Measurements from ENCODE around the gene EGLN1.
"Not testable (repeated sequence)": the region's sequence is repeated elsewhere in the genome, so short reads cannot be mapped to it uniquely, and the experiment has no call there.

The EGLN1 gene

DNA sequence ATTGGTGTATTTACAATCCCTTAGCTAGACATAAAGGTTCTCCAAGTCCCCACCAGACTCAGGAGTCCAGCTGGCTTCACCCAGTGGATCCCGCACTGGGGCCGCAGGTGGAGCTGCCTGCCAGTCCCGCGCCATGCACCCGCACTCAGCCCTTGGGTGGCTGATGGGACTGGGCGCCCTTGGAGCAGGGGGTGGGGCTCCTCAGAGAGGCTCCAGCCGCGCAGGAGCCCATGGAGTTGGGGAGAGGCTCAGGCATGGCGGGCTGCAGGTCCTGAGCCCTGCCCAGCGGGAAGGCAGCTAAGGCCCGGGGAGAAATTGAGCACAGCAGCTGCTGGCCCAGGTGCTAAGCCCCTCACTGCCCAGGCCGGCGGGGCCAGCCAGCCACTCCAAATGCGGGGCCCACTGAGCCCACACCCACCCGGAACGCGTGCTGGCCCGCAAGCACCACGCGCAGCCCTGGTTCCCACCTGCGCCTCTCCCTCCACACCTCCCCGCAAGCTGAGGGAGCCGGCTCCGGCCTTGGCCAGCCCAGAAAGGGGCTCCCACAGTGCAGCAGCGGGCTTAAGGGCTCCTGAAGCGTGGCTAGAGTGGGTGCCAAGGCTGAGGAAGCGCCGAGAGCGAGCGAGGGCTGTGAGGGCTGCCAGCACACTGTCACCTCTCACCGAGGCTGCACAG lies 8.7 kb upstream of the EGLN1 start:
- H3K18ac ChIP-seq (ENCODE audit: low read length); H3K56ac ChIP-seq (ENCODE audit: low read length); H3K27ac ChIP-seq (ENCODE audit: low read depth, low read length); H3K4me3 ChIP-seq (ENCODE audit: low read length); H4K5ac ChIP-seq (ENCODE audit: low read length); H2BK120ac ChIP-seq (ENCODE audit: low read depth, low read length); H3K4me1 ChIP-seq (ENCODE audit: control insufficient read depth, low read depth, low read length); H3K4ac ChIP-seq (ENCODE audit: low read depth, low read length); H3K4me2 ChIP-seq (ENCODE audit: low read length); H3K27me3 ChIP-seq (ENCODE audit: insufficient read depth, low read length, poor library complexity); H3K79me2 ChIP-seq (ENCODE audit: control insufficient read depth, insufficient read depth, low read length); H3K9ac ChIP-seq (ENCODE audit: low read length); H2AK5ac ChIP-seq (ENCODE audit: low read length); DNase-seq; H3K23ac ChIP-seq (ENCODE audit: low read length); H3K36me3 ChIP-seq (ENCODE audit: control insufficient read depth, insufficient read depth, low read length); H2BK5ac ChIP-seq (ENCODE audit: low read length); H2BK15ac ChIP-seq (replicated peaks; ENCODE audit: low read depth); H4K8ac ChIP-seq (ENCODE audit: low read depth, low read length); H3K79me1 ChIP-seq (ENCODE audit: low read length): not testable (repeated sequence)
- WGBS (ENCODE audit: extremely low coverage, insufficient coverage, low lambda C conversion rate) = no CpG with 5 or more reads among the region's 31 CpGs

DNA sequence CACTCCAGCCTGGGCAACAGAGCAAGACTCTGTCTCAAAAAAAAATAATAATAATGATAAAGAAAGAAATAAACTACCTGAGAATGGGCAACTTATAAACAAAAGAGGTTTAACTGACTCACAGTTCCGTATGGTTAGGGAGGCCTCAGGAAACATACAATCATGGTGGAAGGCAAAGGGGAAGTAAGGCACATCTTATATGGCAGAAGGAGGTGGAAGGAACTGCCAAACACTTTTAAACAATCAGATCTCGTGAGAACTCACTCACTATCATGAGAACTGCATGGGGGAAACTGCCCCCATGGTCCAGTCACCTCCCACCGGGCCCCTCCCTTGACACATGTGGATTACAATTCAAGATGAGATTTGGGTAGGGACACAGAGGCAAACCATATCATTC lies 6.3 kb upstream of the EGLN1 start:
- H3K4ac ChIP-seq (ENCODE audit: low read depth, low read length) = no peak overlapping the region
- no peak overlapping the region for H4K5ac ChIP-seq (ENCODE audit: low read length)
- no peak overlapping the region for H3K9ac ChIP-seq (ENCODE audit: low read length)
- no peaks in the 10 kb centered on the region for H3K4me1 ChIP-seq (ENCODE audit: control insufficient read depth, low read depth, low read length)
- no peak overlapping the region for H3K4me3 ChIP-seq (ENCODE audit: low read length)
- no peaks in the 10 kb centered on the region for H3K36me3 ChIP-seq (ENCODE audit: control insufficient read depth, insufficient read depth, low read length)
- no peak overlapping the region for H2BK15ac ChIP-seq (replicated peaks; ENCODE audit: low read depth)
- H3K23ac ChIP-seq (ENCODE audit: low read length) = no peak overlapping the region
- H3K4me2 ChIP-seq (ENCODE audit: low read length) = no peak overlapping the region
- no peaks in the 10 kb centered on the region for H3K79me1 ChIP-seq (ENCODE audit: low read length)
- no peak overlapping the region for H2AK5ac ChIP-seq (ENCODE audit: low read length)
- H2BK120ac ChIP-seq (ENCODE audit: low read depth, low read length) = no peak overlapping the region
- H3K79me2 ChIP-seq (ENCODE audit: control insufficient read depth, insufficient read depth, low read length) = no peaks in the 10 kb centered on the region
- H4K8ac ChIP-seq (ENCODE audit: low read depth, low read length) = no peak overlapping the region
- no peak overlapping the region for H3K27ac ChIP-seq (ENCODE audit: low read depth, low read length)
- no peak overlapping the region for H3K18ac ChIP-seq (ENCODE audit: low read length)
- no peaks in the 10 kb centered on the region for H3K27me3 ChIP-seq (ENCODE audit: insufficient read depth, low read length, poor library complexity)
- no peak overlapping the region for H2BK5ac ChIP-seq (ENCODE audit: low read length)
- H3K56ac ChIP-seq (ENCODE audit: low read length) = no peak overlapping the region
- no CpG with 5 or more reads among the region's 3 CpGs for whole genome bisulfite sequencing (ENCODE audit: extremely low coverage, insufficient coverage, low lambda C conversion rate)
- DNase-seq = no peak

DNA sequence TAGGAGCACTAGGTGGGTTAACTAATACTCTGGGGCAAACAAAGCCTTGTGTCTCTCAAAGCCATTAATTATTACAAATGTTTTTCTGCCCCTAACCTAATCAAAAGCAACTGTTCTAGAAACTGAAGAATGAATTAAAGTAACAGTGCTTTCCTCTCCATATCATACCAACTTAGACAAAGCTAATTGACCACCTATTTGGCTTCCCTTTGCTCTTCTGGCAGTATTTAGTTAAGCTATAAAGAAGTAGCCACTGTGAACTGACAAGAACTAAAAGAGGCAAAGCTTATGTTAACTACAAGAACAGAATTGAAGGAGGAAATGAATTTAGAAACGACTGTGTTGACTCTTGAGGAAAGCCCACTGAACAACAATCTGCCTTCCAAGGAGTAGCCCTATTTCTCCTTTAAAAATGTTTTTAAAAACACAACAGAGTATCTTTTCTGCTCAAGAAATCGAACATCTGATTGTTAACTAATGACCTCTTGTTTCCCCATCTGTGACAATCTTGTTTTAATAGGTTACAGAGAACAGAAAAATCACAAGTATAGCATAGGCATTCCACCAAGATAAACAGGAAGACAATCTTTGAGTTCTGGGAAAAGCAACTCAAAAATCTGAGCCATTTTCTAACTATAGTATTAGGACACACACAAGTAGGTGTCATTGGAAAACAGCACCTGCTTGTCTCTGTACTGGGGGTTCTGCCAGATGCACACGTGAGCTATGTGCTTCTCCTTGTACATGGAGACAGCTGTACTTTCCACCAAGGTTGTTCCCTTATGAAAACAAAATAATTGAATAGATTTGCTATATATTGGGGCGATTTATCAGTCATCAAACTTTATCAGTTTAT lies 3.1 kb upstream of the EGLN1 start:
- Histone ChIP-seq H2BK120ac (ENCODE audit: low read depth, low read length) (no peak overlapping the region), H3K4me2 (ENCODE audit: low read length) (no peak overlapping the region), H3K27ac (ENCODE audit: low read depth, low read length) (no peak overlapping the region), H3K23ac (ENCODE audit: low read length) (no peak overlapping the region), H2BK5ac (ENCODE audit: low read length) (no peak overlapping the region), H3K79me2 (ENCODE audit: control insufficient read depth, insufficient read depth, low read length) (no peaks in the 10 kb centered on the region), H3K56ac (ENCODE audit: low read length) (no peak overlapping the region), H3K4me3 (ENCODE audit: low read length) (no peak overlapping the region), H3K4ac (ENCODE audit: low read depth, low read length) (no peak overlapping the region), H4K5ac (ENCODE audit: low read length) (no peak overlapping the region), H3K9ac (ENCODE audit: low read length) (no peak overlapping the region), H2BK15ac (replicated peaks; ENCODE audit: low read depth) (no peak overlapping the region), H3K36me3 (ENCODE audit: control insufficient read depth, insufficient read depth, low read length) (no peaks in the 10 kb centered on the region), H3K79me1 (ENCODE audit: low read length) (no peaks in the 10 kb centered on the region), H3K27me3 (ENCODE audit: insufficient read depth, low read length, poor library complexity) (peaks cover 5% of the 10 kb centered on the region), H3K18ac (ENCODE audit: low read length) (no peak overlapping the region), H4K8ac (ENCODE audit: low read depth, low read length) (no peak overlapping the region), H2AK5ac (ENCODE audit: low read length) (no peak overlapping the region), H3K4me1 (ENCODE audit: control insufficient read depth, low read depth, low read length) (no peaks in the 10 kb centered on the region)
- WGBS (ENCODE audit: extremely low coverage, insufficient coverage, low lambda C conversion rate) = no CpG with 5 or more reads among the region's 4 CpGs
- no peak for DNase-seq

DNA sequence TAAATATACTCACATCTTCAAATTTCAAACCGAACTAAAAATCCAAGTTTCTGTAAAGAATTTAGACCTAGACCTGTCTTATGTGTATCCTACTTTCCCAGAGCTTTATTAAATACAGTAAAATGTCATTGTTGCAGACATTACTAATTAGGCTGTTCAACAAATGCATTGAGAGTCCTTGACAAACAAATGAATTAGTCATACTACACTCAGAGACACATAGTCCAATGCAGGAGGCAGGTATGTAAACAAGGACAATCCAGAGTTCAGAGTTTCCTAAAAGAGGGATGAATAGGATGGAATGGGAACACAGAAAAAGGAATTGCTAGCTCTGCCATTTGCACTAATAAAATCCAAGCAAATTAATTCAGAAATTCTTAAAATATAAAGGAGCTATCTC lies 1.6 kb upstream of the EGLN1 start:
- no peak overlapping the region for H3K56ac ChIP-seq (ENCODE audit: low read length)
- H3K27me3 ChIP-seq (ENCODE audit: insufficient read depth, low read length, poor library complexity) = peaks cover 15% of the 10 kb centered on the region
- H3K18ac ChIP-seq (ENCODE audit: low read length) = no peak overlapping the region
- H2BK15ac ChIP-seq (replicated peaks; ENCODE audit: low read depth) = no peak overlapping the region
- H3K79me1 ChIP-seq (ENCODE audit: low read length) = no peaks in the 10 kb centered on the region
- no peak overlapping the region for H4K5ac ChIP-seq (ENCODE audit: low read length)
- H2BK5ac ChIP-seq (ENCODE audit: low read length) = no peak overlapping the region
- H2AK5ac ChIP-seq (ENCODE audit: low read length) = no peak overlapping the region
- H3K79me2 ChIP-seq (ENCODE audit: control insufficient read depth, insufficient read depth, low read length) = no peaks in the 10 kb centered on the region
- H3K36me3 ChIP-seq (ENCODE audit: control insufficient read depth, insufficient read depth, low read length) = no peaks in the 10 kb centered on the region
- H3K4me1 ChIP-seq (ENCODE audit: control insufficient read depth, low read depth, low read length) = no peaks in the 10 kb centered on the region
- H3K27ac ChIP-seq (ENCODE audit: low read depth, low read length) = no peak overlapping the region
- DNase-seq = no peak
- H2BK120ac ChIP-seq (ENCODE audit: low read depth, low read length) = no peak overlapping the region
- no peak overlapping the region for H3K9ac ChIP-seq (ENCODE audit: low read length)
- H3K23ac ChIP-seq (ENCODE audit: low read length) = no peak overlapping the region
- H3K4me3 ChIP-seq (ENCODE audit: low read length) = no peak overlapping the region
- H4K8ac ChIP-seq (ENCODE audit: low read depth, low read length) = no peak overlapping the region
- no peak overlapping the region for H3K4ac ChIP-seq (ENCODE audit: low read depth, low read length)
- no CpG with 5 or more reads among the region's 1 CpG for WGBS (ENCODE audit: extremely low coverage, insufficient coverage, low lambda C conversion rate)
- no peak overlapping the region for H3K4me2 ChIP-seq (ENCODE audit: low read length)

- Histone ChIP-seq H3K4me3 (ENCODE audit: low read length) (peak overlapping the region; percentile 54), H3K27me3 (ENCODE audit: insufficient read depth, low read length, poor library complexity) (peaks cover 15% of the 10 kb centered on the region), H3K4me1 (ENCODE audit: control insufficient read depth, low read depth, low read length) (no peaks in the 10 kb centered on the region), H3K79me1 (ENCODE audit: low read length) (no peaks in the 10 kb centered on the region), H3K27ac (ENCODE audit: low read depth, low read length) (peak overlapping the region; percentile 82), H2BK15ac (replicated peaks; ENCODE audit: low read depth) (no peak overlapping the region), H3K36me3 (ENCODE audit: control insufficient read depth, insufficient read depth, low read length) (no peaks in the 10 kb centered on the region), H4K8ac (ENCODE audit: low read depth, low read length) (no peak overlapping the region), H3K4me2 (ENCODE audit: low read length) (peak overlapping the region; percentile 61), H2BK5ac (ENCODE audit: low read length) (no peak overlapping the region), H3K18ac (ENCODE audit: low read length) (peak overlapping the region; percentile 54), H3K9ac (ENCODE audit: low read length) (peak overlapping the region; percentile 79), H2BK120ac (ENCODE audit: low read depth, low read length) (no peak overlapping the region), H3K4ac (ENCODE audit: low read depth, low read length) (peak overlapping the region; percentile 26), H4K5ac (ENCODE audit: low read length) (no peak overlapping the region), H3K79me2 (ENCODE audit: control insufficient read depth, insufficient read depth, low read length) (no peaks in the 10 kb centered on the region), H3K56ac (ENCODE audit: low read length) (peak overlapping the region; percentile 98), H2AK5ac (ENCODE audit: low read length) (no peak overlapping the region), H3K23ac (ENCODE audit: low read length) (no peak overlapping the region)
- no CpG with 5 or more reads among the region's 8 CpGs for WGBS (ENCODE audit: extremely low coverage, insufficient coverage, low lambda C conversion rate)
- DNase-seq = no peak
Measured at GRCh38 chr1:231422798-231423309, 767 bp upstream of the EGLN1 start.

All from mesendoderm (in vitro differentiated cells).